IMR-90 (cell line): ENCODE measurements around the gene RASL10A. TPM values are rescaled to one million over a fixed set of nuclear protein-coding genes. Genes with fewer than 3 reads are reported as not detected.
A peak's percentile ranks its signal among the peaks of the same experiment; 100 is the strongest.

Experiments used
- ATAC-seq: fragments of 200-7000 bp; cut with Tn5 transposase; 2 replicates; pipeline ENCODE4 v1.9.1; 2020; ENCODE audit warnings: low read depth, mild to moderate bottlenecking, moderate library complexity
- BruUV-seq: library from RNA; stranded (reverse); fragments of 400-500 nt; replicated peaks from 2 replicates; lab custom pipeline; 2021; lab: Mats Ljungman, UMichigan
- CTCF ChIA-PET: fragments of 300-600 bp; formaldehyde crosslinking; extraction: SDS; loops from one replicate; lab custom pipeline; 2021; ENCODE audit warnings: antibody characterized with exemption; lab: Yijun Ruan, JAX
- POLR2A ChIA-PET: fragments of 300-600 bp; sonication (Branson Sonifier 250); formaldehyde crosslinking; loops from one replicate; lab custom pipeline; 2022; ENCODE audit warnings: antibody characterized with exemption; ENCODE audit not compliant: unreplicated experiment; lab: Charles Lee
- DNase-seq: peaks from one replicate; pipeline ENCODE4 v3.0.0; 2013
- H2AFZ ChIP-seq: replicated peaks from 2 replicates; pipeline ENCODE3; 2013; ENCODE audit warnings: low read length, mild to moderate bottlenecking; ENCODE audit not compliant: poor library complexity
- H2AK5ac ChIP-seq: 2 replicates; pipeline ENCODE4 v1.6.1; 2013; ENCODE audit warnings: low read depth, low read length, inconsistent platforms
- H2AK9ac ChIP-seq: replicated peaks from 2 replicates; pipeline ENCODE3; 2013; ENCODE audit warnings: mild to moderate bottlenecking, low read depth, low read length, moderate library complexity; ENCODE audit not compliant: poor library complexity
- H2BK120ac ChIP-seq: 2 replicates; pipeline ENCODE4 v1.6.1; 2013; ENCODE audit warnings: low read depth, low read length, inconsistent platforms
- H2BK15ac ChIP-seq: 3 replicates; pipeline ENCODE4 v1.6.1; 2013; ENCODE audit warnings: low read depth, low read length, inconsistent platforms
- H2BK20ac ChIP-seq: 2 replicates; pipeline ENCODE4 v1.6.1; 2013; ENCODE audit warnings: low read depth, mild to moderate bottlenecking, inconsistent platforms, low read length, moderate library complexity
- H2BK5ac ChIP-seq: 2 replicates; pipeline ENCODE4 v1.6.1; 2013; ENCODE audit warnings: mild to moderate bottlenecking, low read depth, low read length, inconsistent platforms; ENCODE audit not compliant: poor library complexity, severe bottlenecking
- H3K14ac ChIP-seq: replicated peaks from 2 replicates; pipeline ENCODE4 v1.6.1; 2013; ENCODE audit warnings: low read depth, low read length, inconsistent platforms
- H3K18ac ChIP-seq: 2 replicates; pipeline ENCODE4 v1.6.1; 2013; ENCODE audit warnings: low read depth, low read length, control low read depth
- H3K23ac ChIP-seq: 2 replicates; pipeline ENCODE4 v1.6.1; 2013; ENCODE audit warnings: low read depth, low read length, inconsistent platforms
- H3K27ac ChIP-seq: 2 replicates; pipeline ENCODE4 v1.5.1; 2013; ENCODE audit warnings: mild to moderate bottlenecking, control low read depth, low read length; ENCODE audit not compliant: insufficient read depth
- H3K27me3 ChIP-seq: 2 replicates; pipeline ENCODE4 v1.6.1; 2013; ENCODE audit warnings: low read length; ENCODE audit not compliant: control insufficient read depth, insufficient read depth
- H3K36me3 ChIP-seq: 2 replicates; pipeline ENCODE4 v1.6.1; 2013; ENCODE audit warnings: low read length, mixed read lengths; ENCODE audit not compliant: control insufficient read depth, insufficient read depth
- H3K4ac ChIP-seq: 2 replicates; pipeline ENCODE4 v1.6.1; 2013; ENCODE audit warnings: low read depth, low read length, inconsistent platforms
- H3K4me1 ChIP-seq: 2 replicates; pipeline ENCODE4 v1.6.1; 2013; ENCODE audit warnings: low read length, mixed read lengths; ENCODE audit not compliant: control insufficient read depth, insufficient read depth
- H3K4me2 ChIP-seq: 2 replicates; pipeline ENCODE4 v1.6.1; 2013; ENCODE audit warnings: low read depth, mild to moderate bottlenecking, control low read depth, low read length, moderate library complexity
- H3K4me3 ChIP-seq: 2 replicates; pipeline ENCODE4 v1.5.1; 2013; ENCODE audit warnings: low read depth, mild to moderate bottlenecking, control low read depth, low read length, moderate library complexity; ENCODE audit not compliant: insufficient read depth
- H3K56ac ChIP-seq: 2 replicates; pipeline ENCODE4 v1.6.1; 2013; ENCODE audit warnings: low read length, inconsistent platforms; ENCODE audit not compliant: insufficient read depth; ENCODE audit errors: extremely low read depth
- H3K79me1 ChIP-seq, 2 experiments: 2 replicates each; pipeline ENCODE4 v1.6.1; 2013; ENCODE audit warnings: low read length in 2 of 2, inconsistent platforms in 1 of 2, low read depth in 1 of 2
- H3K9ac ChIP-seq: 2 replicates; pipeline ENCODE4 v1.6.1; 2013; ENCODE audit warnings: low read depth, low read length, control low read depth
- H3K9me1 ChIP-seq: 2 replicates; pipeline ENCODE4 v1.6.1; 2013; ENCODE audit warnings: low read length, inconsistent platforms; ENCODE audit not compliant: insufficient read depth
- H3K9me3 ChIP-seq: 2 replicates; pipeline ENCODE4 v1.6.1; 2013; ENCODE audit warnings: low read length; ENCODE audit not compliant: control insufficient read depth, insufficient read depth
- H4K20me1 ChIP-seq: 2 replicates; pipeline ENCODE4 v1.6.1; 2013; ENCODE audit warnings: low read length, inconsistent platforms; ENCODE audit not compliant: insufficient read depth
- H4K5ac ChIP-seq: 2 replicates; pipeline ENCODE4 v1.6.1; 2013; ENCODE audit warnings: mild to moderate bottlenecking, low read depth, low read length, control low read depth
- H4K8ac ChIP-seq, 2 experiments: 2 replicates each; pipeline ENCODE4 v1.6.1; 2013; ENCODE audit warnings: low read depth in 2 of 2, low read length in 2 of 2, control low read depth in 1 of 2, inconsistent platforms in 1 of 2
- H4K91ac ChIP-seq: 2 replicates; pipeline ENCODE4 v1.6.1; 2013; ENCODE audit warnings: low read depth, low read length, inconsistent platforms; ENCODE audit not compliant: insufficient read depth
- BHLHE40 ChIP-seq: fragments of 150-350 bp; IDR thresholded peaks from 2 replicates; pipeline ENCODE4 v1.6.1; 2016; ENCODE audit warnings: mild to moderate bottlenecking, low read depth, low read length
- MAZ ChIP-seq: IDR thresholded peaks from 2 replicates; pipeline ENCODE4 v1.6.1; 2012; ENCODE audit warnings: low read depth, mild to moderate bottlenecking, low read length, improper control_type of control experiment, moderate library complexity, borderline replicate concordance
- RAD21 ChIP-seq: IDR thresholded peaks from 2 replicates; pipeline ENCODE4 v1.6.1; 2012; ENCODE audit warnings: low read length, improper control_type of control experiment
- WGBS, 2 experiments: methylation state at CpG; one replicate each; pipeline versions ENCODE4 v1.1.5 to v1.1.7; 2013; ENCODE audit warnings: missing lambda C conversion rate in 2 of 2; ENCODE audit not compliant: insufficient read length in 1 of 2; ENCODE audit errors: extremely low coverage in 2 of 2; 5-methylcytosine and 5-hydroxymethylcytosine counted together
- dilution Hi-C: fragments of 300-500 bp; cut with HindIII; formaldehyde crosslinking; loops from one replicate; pipeline ENCODE4 v1.14.3; 2018; ENCODE audit warnings: low sequenced_read_pairs; ENCODE audit not compliant: unreplicated experiment
- in situ Hi-C: fragments of 300-500 bp; cut with MboI; formaldehyde crosslinking; loops from 3 replicates; pipeline ENCODE4 v1.14.3; 2019; ENCODE audit warnings: low sequenced_read_pairs, inconsistent platforms, mixed read lengths
- intact Hi-C: fragments of 100-400 bp; cut with micrococcal nuclease; formaldehyde crosslinking; loops from 2 replicates; pipeline ENCODE4 v1.10.0; 2022
- polyA plus RNA-seq, 3 experiments: library from polyadenylated mRNA; depleted of rRNA; stranded (reverse); fragments of >200 nt; gene quantifications; 2 replicates each; pipeline ENCODE4 v1.2.3, GENCODE V29; 2012; ENCODE audit warnings: low replicate concordance in 1 of 3
- total RNA-seq: library from RNA; depleted of rRNA; stranded (reverse); fragments of >200 nt; gene quantifications from 2 replicates; pipeline ENCODE4 v1.2.3, GENCODE V29; 2012

Gene RASL10A
- total and polyA plus RNA-seq, 2 of the 4 experiments (the other 2 are of a cell fraction), result 0.26 TPM; not detected in 1

DNA sequence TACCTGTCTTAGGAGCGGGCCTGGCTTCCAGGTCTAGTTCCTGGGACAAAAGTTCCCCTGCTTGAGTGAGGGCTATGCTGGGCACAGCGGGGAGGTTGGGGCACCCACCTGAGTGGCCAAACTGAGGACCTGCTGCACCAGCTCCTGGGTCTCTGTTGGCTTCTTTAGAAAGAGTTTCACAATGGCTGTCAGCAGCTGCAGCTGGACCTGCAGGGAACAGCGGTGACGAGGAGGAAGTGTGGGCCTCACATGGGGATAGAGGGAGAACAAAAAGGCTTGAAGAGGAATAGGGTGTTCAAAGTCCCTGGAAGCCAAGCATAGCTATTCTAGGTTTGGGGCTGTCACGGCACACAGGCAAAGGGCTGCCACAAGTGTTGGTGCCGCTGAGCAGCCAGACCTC, 26.7 kb upstream of the RASL10A start:
- H2BK15ac ChIP-seq, result no peak overlapping the region
- ChIA-PET CTCF (no interaction called here), POLR2A (no interaction called here)
- no peak overlapping the region for H2BK20ac ChIP-seq
- no peaks in the 10 kb centered on the region for H3K9me1 ChIP-seq
- no peak overlapping the region for H2AFZ ChIP-seq
- peaks cover 11% of the 10 kb centered on the region for H4K20me1 ChIP-seq
- H4K91ac ChIP-seq, result no peak overlapping the region
- BruUV-seq, result no TSS peak
- no peak overlapping the region for H3K23ac ChIP-seq
- no peaks in the 10 kb centered on the region for H3K79me1 ChIP-seq
- no peak overlapping the region for H3K4me2 ChIP-seq
- H3K9me3 ChIP-seq, result no peaks in the 10 kb centered on the region
- no peak overlapping the region for H2BK5ac ChIP-seq
- H4K5ac ChIP-seq, result no peak overlapping the region
- TF ChIP-seq RAD21, result no peak
- TF ChIP-seq BHLHE40, result no peak
- TF ChIP-seq MAZ, result no peak
- ATAC-seq, result no peak
- H3K27ac ChIP-seq, result no peak overlapping the region
- H4K8ac ChIP-seq, result no peak overlapping the region
- no peaks in the 10 kb centered on the region for H3K4me1 ChIP-seq
- peaks cover 51% of the 10 kb centered on the region for H3K36me3 ChIP-seq
- no peak overlapping the region for H3K4me3 ChIP-seq
- H3K9ac ChIP-seq, result no peak overlapping the region
- in situ Hi-C loops, result no loop called here
- dilution Hi-C loops, result no loop called here
- H2BK120ac ChIP-seq, result no peak overlapping the region
- H3K27me3 ChIP-seq, result no peaks in the 10 kb centered on the region
- no peak overlapping the region for H3K18ac ChIP-seq
- WGBS, 2 experiments, result 96% methylated on average over 5 of the region's 6 CpGs; no CpG with 5 or more reads in 1 of the 2 experiments
- peak overlapping the region; percentile 55 for H2AK9ac ChIP-seq
- H3K4ac ChIP-seq, result no peak overlapping the region
- no peak overlapping the region for H2AK5ac ChIP-seq
- intact Hi-C loops, result no loop called here
- DNase-seq, result no peak
- H3K56ac ChIP-seq, result no peak overlapping the region
- H3K14ac ChIP-seq, result no peak overlapping the region
